ENCODE results near the gene PIP5K1B.

GRCh38 chr9:68832101-68832500, 127.1 kb downstream of the PIP5K1B start:
- TF ChIP-seq CTCF (IDR thresholded peaks at IDR 0.05) (no peak), POLR2AphosphoS5 (IDR thresholded peaks at IDR 0.05; ENCODE audit: low read depth, low read length) (no peak), SIN3A (IDR thresholded peaks at IDR 0.05; ENCODE audit: borderline replicate concordance, insufficient read depth, low read depth, low read length) (no peak), REST (IDR thresholded peaks at IDR 0.05; ENCODE audit: insufficient read depth in 1 of 2, low read depth in 2 of 2, low read length in 1 of 2) (no peak), TCF7L2 (IDR thresholded peaks at IDR 0.05; ENCODE audit: low read depth, low read length) (no peak)
